Body of pancreas (tissue), 4 donors: ENCODE data around the gene RNF34.
A peak's percentile ranks its signal among the peaks of the same experiment; 100 is the strongest.

ENCODE experiments used
- CTCF ChIP-seq, 7 experiments: fragments of 450-650 bp in 4 of 7; fragments of 200-600 bp in 3 of 7; sonication (generic) in 3 of 7; IDR thresholded peaks; one replicate each; pipeline ENCODE4 v1.5.1; 2016 to 2019; ENCODE audit warnings: antibody characterized with exemption in 7 of 7
- POLR2A ChIP-seq, 3 donors: fragments of 450-650 bp; IDR thresholded peaks; one replicate each; pipeline ENCODE4 v1.6.1; 2016; ENCODE audit warnings: antibody characterized with exemption in 3 of 3, mild to moderate bottlenecking in 2 of 3

- TF ChIP-seq CTCF (IDR thresholded peaks at IDR 0.05) (no peak), POLR2A (IDR thresholded peaks at IDR 0.05) (peak in 1 of 3 donors; percentile 16)
These were observed 61.1 kb downstream of the RNF34 start for GRCh38 chr12:121461048-121461447.
